Dermis lymphatic vessel endothelial cell (primary cell): ENCODE results near the gene GNL1. TPM values are rescaled to one million over a fixed set of nuclear protein-coding genes. Genes with fewer than 3 reads are reported as not detected.

Experiments used
- total RNA-seq: library from RNA; depleted of rRNA; stranded (reverse); fragments of >200 nt; gene quantifications from 2 replicates; pipeline ENCODE4 v1.2.1, GENCODE V29; 2014

The GNL1 gene, protein sequence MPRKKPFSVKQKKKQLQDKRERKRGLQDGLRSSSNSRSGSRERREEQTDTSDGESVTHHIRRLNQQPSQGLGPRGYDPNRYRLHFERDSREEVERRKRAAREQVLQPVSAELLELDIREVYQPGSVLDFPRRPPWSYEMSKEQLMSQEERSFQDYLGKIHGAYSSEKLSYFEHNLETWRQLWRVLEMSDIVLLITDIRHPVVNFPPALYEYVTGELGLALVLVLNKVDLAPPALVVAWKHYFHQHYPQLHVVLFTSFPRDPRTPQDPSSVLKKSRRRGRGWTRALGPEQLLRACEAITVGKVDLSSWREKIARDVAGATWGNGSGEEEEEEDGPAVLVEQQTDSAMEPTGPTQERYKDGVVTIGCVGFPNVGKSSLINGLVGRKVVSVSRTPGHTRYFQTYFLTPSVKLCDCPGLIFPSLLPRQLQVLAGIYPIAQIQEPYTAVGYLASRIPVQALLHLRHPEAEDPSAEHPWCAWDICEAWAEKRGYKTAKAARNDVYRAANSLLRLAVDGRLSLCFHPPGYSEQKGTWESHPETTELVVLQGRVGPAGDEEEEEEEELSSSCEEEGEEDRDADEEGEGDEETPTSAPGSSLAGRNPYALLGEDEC
- total RNA-seq = 54.1 and 72.4 TPM in 2 replicates

GRCh38 chr6:30556066-30556905, at the start of gene GNL1:
TSS of gene GNL1 (minus strand) at chr6:30556489. CDS start at chr6:30556203, 286 bp downstream.

DNA sequence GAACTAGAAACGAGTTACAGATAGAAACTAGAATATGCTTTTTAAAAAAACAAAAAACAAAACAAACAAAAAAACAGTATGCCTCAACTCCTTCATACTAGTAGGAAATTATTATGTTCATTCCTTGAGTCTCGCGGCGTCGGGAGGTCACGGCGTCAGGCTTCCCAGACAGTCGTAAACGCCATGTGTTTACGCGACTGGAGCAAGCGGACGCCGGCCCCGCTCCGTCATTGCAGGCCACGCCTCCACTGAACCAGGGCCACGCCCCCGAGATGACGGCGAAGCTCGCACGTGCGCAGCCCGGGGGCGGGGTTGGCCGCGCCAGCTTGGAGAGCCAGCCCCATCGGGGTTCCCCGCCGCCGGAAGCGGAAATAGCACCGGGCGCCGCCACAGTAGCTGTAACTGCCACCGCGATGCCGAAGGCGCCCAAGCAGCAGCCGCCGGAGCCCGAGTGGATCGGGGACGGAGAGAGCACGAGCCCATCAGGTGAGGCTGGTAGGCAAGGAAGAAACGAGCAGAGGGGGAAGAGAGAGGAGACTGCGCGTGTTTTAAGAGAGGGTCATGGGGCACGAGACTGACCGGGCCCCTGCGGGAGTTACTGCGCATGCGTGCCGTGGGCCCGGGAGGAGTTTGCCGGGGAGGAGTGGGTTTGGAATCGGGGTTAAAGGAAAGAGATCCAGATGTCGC, 14.9 kb upstream of the GNL1 start, which contains the start of gene ABCF1:
TSS of gene ABCF1 (plus strand) at position 368 of the 687 bp plus-strand sequence. CDS start at position 414, 46 bp downstream.

DNA sequence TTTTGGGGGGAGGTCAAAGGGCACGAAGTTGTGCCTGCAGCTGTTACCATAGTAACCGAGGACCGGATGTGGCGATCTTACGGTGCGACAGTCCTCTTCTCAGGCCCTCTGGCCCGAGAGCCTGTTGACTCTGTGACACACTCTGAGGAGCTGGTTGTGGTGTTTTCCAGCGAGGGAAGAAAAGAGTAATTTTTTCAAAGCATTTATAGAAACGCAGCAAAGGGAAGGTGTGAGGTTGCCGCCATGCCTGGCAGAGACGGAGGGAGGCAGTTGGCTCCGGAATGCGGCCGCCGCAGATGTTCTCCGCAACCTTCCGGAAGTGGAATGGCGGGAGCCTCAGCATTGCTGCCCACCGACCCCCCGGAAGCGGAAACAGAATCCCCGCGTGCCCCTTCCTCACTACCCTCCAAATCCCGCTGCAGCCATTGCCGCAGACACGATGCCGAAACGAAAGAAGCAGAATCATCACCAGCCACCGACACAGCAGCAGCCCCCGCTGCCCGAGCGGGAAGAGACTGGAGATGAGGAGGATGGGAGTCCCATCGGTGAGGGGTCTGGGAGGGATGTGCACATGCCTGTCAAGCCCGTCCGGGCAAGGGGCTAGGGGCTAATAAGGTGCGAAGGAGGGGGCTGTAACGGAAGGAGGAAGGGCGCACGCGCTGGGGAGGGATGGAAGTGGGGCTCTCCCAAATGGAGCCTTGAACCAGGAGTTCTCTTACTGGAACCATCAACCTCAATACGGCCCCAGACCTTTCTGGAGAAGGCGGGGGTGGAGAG, 805 bp upstream of the GNL1 start, which contains the start of gene PRR3:
TSS of gene PRR3 (plus strand) at position 390 of the 777 bp plus-strand sequence. CDS start at position 440, 50 bp downstream.

Other genes starting within 250 kb of the GNL1 start
- gene TRIM39, start 229.6 kb downstream of the GNL1 start, total RNA-seq = 9.6 and 10.0 TPM in 2 replicates
- 16.1 and 19.7 TPM in 2 replicates for gene RPP21, start 211.3 kb downstream of the GNL1 start, total RNA-seq
- 1,133 and 1,489 TPM in 2 replicates for gene HLA-E, start 67.0 kb downstream of the GNL1 start, total RNA-seq
- gene PRR3, start 806 bp upstream of the GNL1 start, total RNA-seq = 2.6 and 3.4 TPM in 2 replicates
- gene ABCF1, start 15.0 kb upstream of the GNL1 start, total RNA-seq = 34.6 and 40.5 TPM in 2 replicates
- gene PPP1R10, start 60.8 kb upstream of the GNL1 start, total RNA-seq = 12.8 and 13.3 TPM in 2 replicates
- gene MRPS18B, start 61.4 kb upstream of the GNL1 start, total RNA-seq = 50.3 and 70.6 TPM in 2 replicates
- 4.0 and 4.6 TPM in 2 replicates for gene ATAT1, start 70.4 kb upstream of the GNL1 start, total RNA-seq
- 2.2 and 3.6 TPM in 2 replicates for gene C6orf136, start 90.6 kb upstream of the GNL1 start, total RNA-seq
- 29.4 and 32.2 TPM in 2 replicates for gene DHX16, start 116.5 kb upstream of the GNL1 start, total RNA-seq
- 21.8 and 34.0 TPM in 2 replicates for gene PPP1R18, start 130.2 kb upstream of the GNL1 start, total RNA-seq
- gene NRM, start 134.5 kb upstream of the GNL1 start, total RNA-seq = 0.86 and 0.98 TPM in 2 replicates
- gene MDC1, start 160.8 kb upstream of the GNL1 start, total RNA-seq = 4.8 and 5.3 TPM in 2 replicates
- 208 and 236 TPM in 2 replicates for gene TUBB, start 163.9 kb upstream of the GNL1 start, total RNA-seq
- gene FLOT1, start 186.2 kb upstream of the GNL1 start, total RNA-seq = 71.3 and 91.2 TPM in 2 replicates
- gene IER3, start 188.1 kb upstream of the GNL1 start, total RNA-seq = 39.7 and 82.2 TPM in 2 replicates